Neural cell (in vitro differentiated cells): Measurements from ENCODE around the gene DENND4A.

ENCODE experiments used
- CTCF ChIP-seq: fragments of 450-650 bp; IDR thresholded peaks from 2 replicates; pipeline ENCODE4 v1.5.1; 2014; ENCODE audit warnings: antibody characterized with exemption, mild to moderate bottlenecking, moderate library complexity; ENCODE audit not compliant: poor library complexity, severe bottlenecking
- EP300 ChIP-seq: fragments of 450-650 bp; conservative IDR thresholded peaks from 2 replicates; pipeline ENCODE4 v1.6.1; 2014; ENCODE audit warnings: antibody characterized with exemption, mild to moderate bottlenecking, moderate library complexity; ENCODE audit not compliant: poor library complexity, severe bottlenecking
- EZH2 ChIP-seq: fragments of 200-600, 300-800 bp; shearing (Covaris generic), sonication (generic); IDR thresholded peaks from 2 replicates; pipeline ENCODE4 v1.6.1; 2014; ENCODE audit warnings: antibody characterized with exemption, low read length, borderline replicate concordance, mild to moderate bottlenecking; ENCODE audit not compliant: insufficient read depth, poor library complexity, severe bottlenecking
- MXI1 ChIP-seq: fragments of 450-650 bp; conservative IDR thresholded peaks from 2 replicates; pipeline ENCODE4 v1.6.1; 2014; ENCODE audit warnings: antibody characterized with exemption, mild to moderate bottlenecking; ENCODE audit not compliant: poor library complexity, severe bottlenecking
- POLR2AphosphoS5 ChIP-seq: IDR thresholded peaks from 2 replicates; pipeline ENCODE4 v1.6.1; 2012
- REST ChIP-seq: IDR thresholded peaks from 2 replicates; pipeline ENCODE4 v1.6.1; 2012; ENCODE audit warnings: borderline replicate concordance
- SMC3 ChIP-seq: fragments of 450-650 bp; conservative IDR thresholded peaks from 2 replicates; pipeline ENCODE4 v1.6.1; 2014; ENCODE audit warnings: antibody characterized with exemption, mild to moderate bottlenecking, moderate library complexity; ENCODE audit not compliant: poor library complexity
- TAF1 ChIP-seq: IDR thresholded peaks from 2 replicates; pipeline ENCODE4 v1.6.1; 2012; ENCODE audit warnings: low read depth

- TF ChIP-seq CTCF (no peak), EZH2 (no peak), EP300 (no peak), SMC3 (no peak), REST (no peak), TAF1 (no peak), MXI1 (no peak), POLR2AphosphoS5 (no peak)
Measured at GRCh38 chr15:65827065-65827464, 35.0 kb upstream of the DENND4A start.
